ENCODE data around the gene SPR.

The SPR gene

GRCh38 chr2:72925328-72925943, 38.2 kb downstream of the SPR start:
- H3K27me3 ChIP-seq (ENCODE audit: insufficient read depth, low read depth, severe bottlenecking) = peaks cover 4% of the 10 kb centered on the region
- no peaks in the 10 kb centered on the region for H3K9me3 ChIP-seq (ENCODE audit: severe bottlenecking)
- TF ChIP-seq CTCF (IDR thresholded peaks at IDR 0.05; ENCODE audit: low read depth, low read length) = no peak
- H3K36me3 ChIP-seq = peaks cover 23% of the 10 kb centered on the region
- H3K4me3 ChIP-seq (ENCODE audit: low read depth, low read length) = no peak overlapping the region
- H3K27ac ChIP-seq = no peak overlapping the region
- DNase-seq = no peak

- peaks cover 14% of the 10 kb centered on the region for H3K36me3 ChIP-seq
- H3K27ac ChIP-seq = no peak overlapping the region
- H3K4me3 ChIP-seq (ENCODE audit: low read depth, low read length) = no peak overlapping the region
- no peaks in the 10 kb centered on the region for H3K9me3 ChIP-seq (ENCODE audit: severe bottlenecking)
- no peak for DNase-seq
- H3K27me3 ChIP-seq (ENCODE audit: insufficient read depth, low read depth, severe bottlenecking) = no peaks in the 10 kb centered on the region
- TF ChIP-seq CTCF (IDR thresholded peaks at IDR 0.05; ENCODE audit: low read depth, low read length) = no peak
Observed at GRCh38 chr2:72926368-72926767, 39.2 kb downstream of the SPR start.

GRCh38 chr2:72926811-72927465, 39.7 kb downstream of the SPR start:
- no peak for TF ChIP-seq CTCF (IDR thresholded peaks at IDR 0.05; ENCODE audit: low read depth, low read length)
- Histone ChIP-seq H3K27me3 (ENCODE audit: insufficient read depth, low read depth, severe bottlenecking) (no peaks in the 10 kb centered on the region), H3K27ac (no peak overlapping the region), H3K36me3 (peaks cover 9% of the 10 kb centered on the region), H3K4me3 (ENCODE audit: low read depth, low read length) (no peak overlapping the region), H3K9me3 (ENCODE audit: severe bottlenecking) (no peaks in the 10 kb centered on the region)
- DNase-seq = no peak

GRCh38 chr2:72927619-72928550, 40.7 kb downstream of the SPR start:
- Histone ChIP-seq H3K27me3 (ENCODE audit: insufficient read depth, low read depth, severe bottlenecking) (no peaks in the 10 kb centered on the region), H3K4me3 (ENCODE audit: low read depth, low read length) (no peak overlapping the region), H3K36me3 (peaks cover 9% of the 10 kb centered on the region), H3K27ac (no peak overlapping the region), H3K9me3 (ENCODE audit: severe bottlenecking) (no peaks in the 10 kb centered on the region)
- no peak for DNase-seq
- TF ChIP-seq CTCF (IDR thresholded peaks at IDR 0.05; ENCODE audit: low read depth, low read length) = no peak

GRCh38 chr2:72929010-72929409, 41.8 kb downstream of the SPR start:
- H3K36me3 ChIP-seq = peaks cover 13% of the 10 kb centered on the region
- H3K4me3 ChIP-seq (ENCODE audit: low read depth, low read length) = no peak overlapping the region
- no peak for DNase-seq
- no peaks in the 10 kb centered on the region for H3K27me3 ChIP-seq (ENCODE audit: insufficient read depth, low read depth, severe bottlenecking)
- no peak overlapping the region for H3K27ac ChIP-seq
- TF ChIP-seq CTCF (IDR thresholded peaks at IDR 0.05; ENCODE audit: low read depth, low read length) = no peak
- no peaks in the 10 kb centered on the region for H3K9me3 ChIP-seq (ENCODE audit: severe bottlenecking)

Measured in WERI-Rb-1 (cell line).